Mesothelial cell of epicardium (in vitro differentiated cells): ENCODE measurements around the gene WNT3A. TPM values are rescaled to one million over a fixed set of nuclear protein-coding genes. Genes with fewer than 3 reads are reported as not detected.
A peak's percentile ranks its signal among the peaks of the same experiment; 100 is the strongest.

ENCODE experiments used
- DNase-seq, 2 experiments: peaks; one replicate each; pipeline ENCODE4 v3.0.0; 2021; ENCODE audit warnings: low spot score in 2 of 2; ENCODE audit not compliant: unreplicated experiment in 2 of 2
- H3K27ac Mint-ChIP-seq: 2 replicates; pipeline ENCODE4 v1.8.0; 2021; ENCODE audit warnings: mixed read lengths
- H3K27me3 Mint-ChIP-seq: 2 replicates; pipeline ENCODE4 v1.8.0; 2021; ENCODE audit warnings: low read depth, mixed read lengths
- H3K36me3 Mint-ChIP-seq: 2 replicates; pipeline ENCODE4 v1.8.0; 2021; ENCODE audit warnings: mixed read lengths
- H3K4me1 Mint-ChIP-seq: 2 replicates; pipeline ENCODE4 v1.8.0; 2021; ENCODE audit warnings: mixed read lengths
- H3K4me3 Mint-ChIP-seq: 2 replicates; pipeline ENCODE4 v1.8.0; 2021; ENCODE audit warnings: mild to moderate bottlenecking, moderate library complexity, mixed read lengths
- H3K9me3 Mint-ChIP-seq: 2 replicates; pipeline ENCODE4 v1.8.0; 2021; ENCODE audit warnings: mixed read lengths
- total RNA-seq: library from RNA; stranded (reverse); gene quantifications from 3 replicates; pipeline ENCODE4 v1.2.1, GENCODE V29; 2021
- TF ChIP-seq, protein P1 (sequence below): fragments of 200-600 bp; sonication (generic); IDR thresholded peaks from one replicate; pipeline ENCODE4 v1.5.0; 2021; ENCODE audit warnings: antibody characterized with exemption; ENCODE audit not compliant: unreplicated experiment

WNT3A gene
- total RNA-seq, 1 donor from 2014 or later, result 0.16 TPM

DNA sequence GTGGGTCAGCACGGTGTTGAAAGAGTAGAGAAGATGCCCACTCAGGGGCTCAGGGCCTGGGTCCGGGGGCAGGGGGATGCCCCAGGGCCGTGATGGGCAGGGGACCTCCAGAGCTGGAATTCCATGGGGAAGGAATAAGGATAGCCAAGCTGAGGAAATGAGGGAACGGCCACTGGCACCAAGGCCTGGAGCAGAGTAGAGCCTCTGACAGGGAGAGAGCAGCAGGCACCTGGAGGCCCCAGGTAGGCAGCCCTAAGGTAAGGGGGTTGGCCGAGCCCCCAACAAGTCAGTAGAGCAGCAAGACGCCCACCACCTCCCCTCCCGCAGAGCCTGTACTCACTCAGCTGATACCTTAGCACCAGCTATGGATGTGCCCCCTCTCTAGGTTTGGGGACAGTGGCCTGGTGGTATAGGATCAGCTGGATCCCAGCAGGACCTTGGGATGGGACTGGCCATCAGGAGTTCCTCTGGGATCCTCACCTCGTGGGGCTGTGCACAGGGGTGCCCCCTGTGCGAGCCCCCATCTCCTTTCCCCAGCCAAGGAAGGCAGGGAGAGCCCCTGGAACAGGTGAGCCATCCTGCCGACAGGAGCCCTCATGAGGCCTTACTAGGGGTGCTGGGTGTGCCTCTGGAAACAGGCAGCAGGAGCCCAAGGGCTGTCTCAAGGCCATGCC, 54.8 kb downstream of the WNT3A start:
- TF ChIP-seq, protein P1, sequence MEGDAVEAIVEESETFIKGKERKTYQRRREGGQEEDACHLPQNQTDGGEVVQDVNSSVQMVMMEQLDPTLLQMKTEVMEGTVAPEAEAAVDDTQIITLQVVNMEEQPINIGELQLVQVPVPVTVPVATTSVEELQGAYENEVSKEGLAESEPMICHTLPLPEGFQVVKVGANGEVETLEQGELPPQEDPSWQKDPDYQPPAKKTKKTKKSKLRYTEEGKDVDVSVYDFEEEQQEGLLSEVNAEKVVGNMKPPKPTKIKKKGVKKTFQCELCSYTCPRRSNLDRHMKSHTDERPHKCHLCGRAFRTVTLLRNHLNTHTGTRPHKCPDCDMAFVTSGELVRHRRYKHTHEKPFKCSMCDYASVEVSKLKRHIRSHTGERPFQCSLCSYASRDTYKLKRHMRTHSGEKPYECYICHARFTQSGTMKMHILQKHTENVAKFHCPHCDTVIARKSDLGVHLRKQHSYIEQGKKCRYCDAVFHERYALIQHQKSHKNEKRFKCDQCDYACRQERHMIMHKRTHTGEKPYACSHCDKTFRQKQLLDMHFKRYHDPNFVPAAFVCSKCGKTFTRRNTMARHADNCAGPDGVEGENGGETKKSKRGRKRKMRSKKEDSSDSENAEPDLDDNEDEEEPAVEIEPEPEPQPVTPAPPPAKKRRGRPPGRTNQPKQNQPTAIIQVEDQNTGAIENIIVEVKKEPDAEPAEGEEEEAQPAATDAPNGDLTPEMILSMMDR, result no peak
- Mint-ChIP-seq H3K4me3 (peak overlapping the region; percentile 70), H3K9me3 (peaks cover 4% of the 10 kb centered on the region), H3K27me3 (peaks cover 73% of the 10 kb centered on the region), H3K4me1 (peaks cover 9% of the 10 kb centered on the region), H3K27ac (no peak overlapping the region), H3K36me3 (no peaks in the 10 kb centered on the region)
- DNase-seq, result no peak

DNA sequence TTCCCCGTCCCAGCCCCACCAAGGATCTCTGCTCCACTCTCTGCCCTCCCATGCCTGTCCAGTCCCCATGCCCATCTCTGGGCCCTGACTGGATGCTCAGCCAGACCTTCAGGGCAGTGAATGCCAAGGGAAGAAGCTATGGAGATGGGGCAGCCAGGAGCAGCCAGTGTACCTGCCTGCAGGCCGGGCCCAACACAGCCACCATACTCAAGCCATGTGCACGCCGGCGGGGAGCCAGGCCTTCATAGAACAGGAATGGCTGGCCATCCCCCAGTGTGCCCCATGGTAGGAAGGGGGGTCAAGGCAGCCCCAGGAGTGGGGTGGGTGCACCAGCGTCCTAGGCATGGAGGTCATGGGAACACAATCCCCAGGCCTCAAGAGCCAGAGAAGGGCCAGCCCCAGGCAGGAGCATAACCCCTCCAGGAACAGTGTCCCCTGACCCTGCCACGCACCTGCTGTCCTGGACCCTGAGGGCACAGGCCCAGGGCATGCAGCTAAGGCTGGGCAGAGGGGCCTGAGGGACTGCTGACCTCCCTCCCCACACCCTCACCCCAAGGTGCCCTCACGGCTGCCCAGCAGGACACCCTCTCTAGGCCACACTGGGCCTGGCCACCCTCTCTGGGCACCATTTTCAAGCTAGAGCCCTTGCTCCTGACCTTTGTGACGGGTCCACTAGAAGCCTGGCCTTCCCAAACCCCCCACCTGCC, 55.4 kb downstream of the WNT3A start:
- TF ChIP-seq, protein P1, result no peak
- DNase-seq, result no peak
- H3K36me3 Mint-ChIP-seq, result no peaks in the 10 kb centered on the region
- H3K4me3 Mint-ChIP-seq, result no peak overlapping the region
- H3K27ac Mint-ChIP-seq, result no peak overlapping the region
- H3K9me3 Mint-ChIP-seq, result peaks cover 3% of the 10 kb centered on the region
- H3K27me3 Mint-ChIP-seq, result peaks cover 73% of the 10 kb centered on the region
- H3K4me1 Mint-ChIP-seq, result peaks cover 9% of the 10 kb centered on the region

DNA sequence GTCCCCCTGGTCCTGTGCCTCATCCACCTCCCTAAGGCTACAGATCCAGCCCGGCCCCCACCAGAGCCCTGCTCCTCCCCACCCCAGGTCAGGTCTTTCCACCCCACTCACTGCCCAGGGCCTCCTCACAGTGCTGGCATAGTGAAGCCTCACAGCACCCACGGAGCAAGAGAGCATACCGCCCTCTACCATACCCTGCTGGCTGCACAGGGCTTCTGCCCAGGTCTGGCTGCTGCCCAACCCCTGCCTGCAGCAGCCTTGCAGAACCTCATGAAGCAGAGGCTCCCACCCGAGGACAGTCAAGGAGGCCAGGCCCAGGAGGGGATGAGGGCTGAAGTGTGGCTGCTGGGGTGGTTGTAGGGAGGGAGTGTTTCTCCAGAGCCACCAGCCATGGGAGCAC, 56.0 kb downstream of the WNT3A start:
- Mint-ChIP-seq H3K27ac (no peak overlapping the region), H3K27me3 (peaks cover 73% of the 10 kb centered on the region)
- DNase-seq, result no peak

DNA sequence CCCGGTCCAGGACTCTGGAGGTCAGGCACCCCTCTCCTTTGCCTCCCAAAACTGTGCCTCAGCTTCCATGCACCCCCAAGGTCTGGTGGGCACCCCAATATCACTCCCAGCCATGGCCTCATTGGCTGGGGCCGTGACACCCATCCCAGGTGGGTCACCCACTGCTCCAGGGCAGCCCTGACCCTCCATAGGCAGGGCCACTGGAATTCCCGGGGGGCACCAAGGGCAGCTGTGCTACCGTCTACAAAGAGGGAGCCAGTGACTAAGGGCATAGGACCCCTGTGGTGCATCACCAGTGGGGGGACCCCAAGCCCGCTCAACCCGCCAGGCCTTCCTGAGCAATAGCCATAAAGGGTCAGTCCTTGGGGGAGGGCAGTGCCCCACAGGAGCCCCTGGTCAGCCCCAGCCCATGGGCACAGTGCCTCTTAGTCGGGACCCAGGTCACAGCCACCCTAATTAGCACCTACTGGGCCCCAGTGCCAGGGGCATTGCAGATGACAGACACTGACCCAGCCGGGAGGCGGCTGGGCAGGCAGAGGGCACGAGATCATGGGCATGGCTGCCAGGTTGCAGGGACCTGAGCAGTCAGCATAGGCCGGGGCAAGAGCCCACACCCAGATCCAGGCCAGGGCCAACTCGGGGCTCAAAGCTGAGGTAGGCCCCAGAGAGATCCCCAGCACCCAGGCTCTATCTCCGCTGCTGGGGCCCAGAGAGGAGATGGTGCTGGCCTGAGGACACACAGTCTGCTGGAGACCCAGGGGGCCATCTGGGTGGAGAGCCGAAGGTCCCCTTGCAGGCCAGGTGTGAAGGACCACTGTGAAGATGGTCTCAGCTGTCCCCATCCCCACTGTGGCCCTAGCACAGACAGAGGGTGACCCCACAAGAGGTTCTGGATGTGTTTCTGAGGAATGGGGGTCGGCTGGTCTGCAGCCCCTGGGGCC, 56.7 kb downstream of the WNT3A start:
- DNase-seq, result no peak
- TF ChIP-seq, protein P1, result no peak
- peaks cover 9% of the 10 kb centered on the region for H3K4me1 Mint-ChIP-seq
- no peak overlapping the region for H3K27ac Mint-ChIP-seq
- H3K4me3 Mint-ChIP-seq, result no peak overlapping the region
- H3K27me3 Mint-ChIP-seq, result peaks cover 71% of the 10 kb centered on the region
- no peaks in the 10 kb centered on the region for H3K36me3 Mint-ChIP-seq
- no peaks in the 10 kb centered on the region for H3K9me3 Mint-ChIP-seq

More for the DNA sequence above, 56.0 kb downstream of the WNT3A start:
- H3K36me3 Mint-ChIP-seq, result no peaks in the 10 kb centered on the region
- H3K4me3 Mint-ChIP-seq, result no peak overlapping the region
- H3K9me3 Mint-ChIP-seq, result no peaks in the 10 kb centered on the region
- peaks cover 9% of the 10 kb centered on the region for H3K4me1 Mint-ChIP-seq
- TF ChIP-seq, protein P1, result no peak

DNA sequence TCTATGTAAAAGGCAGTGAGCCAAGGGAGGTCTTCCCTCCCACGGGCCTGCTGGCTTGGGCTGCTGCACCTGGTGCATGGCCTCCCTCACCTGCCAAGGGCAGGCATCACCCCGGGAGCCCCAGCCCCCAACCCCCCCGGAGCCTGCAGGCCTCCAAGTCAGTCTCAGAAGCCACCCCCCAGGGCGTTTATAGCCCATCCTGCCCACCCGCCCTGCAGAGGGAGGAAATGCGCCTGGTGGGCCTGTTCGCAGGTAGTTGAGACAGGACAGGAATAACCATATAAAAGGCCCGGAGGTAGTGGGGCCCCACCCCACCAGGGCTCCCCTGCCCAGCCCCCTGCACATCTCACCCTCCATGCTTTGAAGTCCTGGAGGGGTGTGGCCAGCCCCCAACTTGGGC, 57.5 kb downstream of the WNT3A start:
- Mint-ChIP-seq H3K4me1 (peaks cover 9% of the 10 kb centered on the region), H3K4me3 (no peak overlapping the region), H3K36me3 (no peaks in the 10 kb centered on the region), H3K27me3 (peaks cover 69% of the 10 kb centered on the region), H3K27ac (no peak overlapping the region), H3K9me3 (no peaks in the 10 kb centered on the region)
- TF ChIP-seq, protein P1, result no peak
- no peak for DNase-seq
